KG1 (cell line): ENCODE data around the gene SLC16A10.
"Not testable (repeated sequence)": the region's sequence is repeated elsewhere in the genome, so short reads cannot be mapped to it uniquely, and the experiment has no call there.

ENCODE experiments used
- DNase-seq: peaks from one replicate; lab custom pipeline; 2025; lab: John Stamatoyannopoulos, UW

The SLC16A10 gene

GRCh38 chr6:111087106-111087835, at the start of gene SLC16A10:
Gene SLC16A10, plus strand, starts transcription at chr6:111087503. Its CDS starts 250 bp downstream, at chr6:111087753.
- DNase-seq, result peak; percentile 48

GRCh38 chr6:111038534-111039252, 48.6 kb upstream of the SLC16A10 start:
- DNase-seq, result no peak

- DNase-seq, result no peak
Observed at GRCh38 chr6:111041917-111042316, 45.4 kb upstream of the SLC16A10 start.

GRCh38 chr6:111047244-111047643, 40.1 kb upstream of the SLC16A10 start:
- DNase-seq, result no peak

GRCh38 chr6:111050261-111051023, 36.9 kb upstream of the SLC16A10 start:
- no peak for DNase-seq

GRCh38 chr6:111052171-111052570, 35.1 kb upstream of the SLC16A10 start:
- no peak for DNase-seq

GRCh38 chr6:111057074-111057752, 30.1 kb upstream of the SLC16A10 start:
- DNase-seq, result peak; percentile 36

- DNase-seq, result no peak
Observed at GRCh38 chr6:111061508-111061907, 25.8 kb upstream of the SLC16A10 start.

- not testable (repeated sequence) for DNase-seq
Observed at GRCh38 chr6:111061985-111062384, 25.3 kb upstream of the SLC16A10 start.

GRCh38 chr6:111062860-111063259, 24.4 kb upstream of the SLC16A10 start:
- DNase-seq, result not testable (repeated sequence)

- DNase-seq, result no peak
Observed at GRCh38 chr6:111068109-111068865, 19.0 kb upstream of the SLC16A10 start.

GRCh38 chr6:111068866-111069234, 18.5 kb upstream of the SLC16A10 start:
- DNase-seq, result no peak

- no peak for DNase-seq
Observed at GRCh38 chr6:111069382-111070104, 17.8 kb upstream of the SLC16A10 start.

- no peak for DNase-seq
Observed at GRCh38 chr6:111070105-111071005, 16.9 kb upstream of the SLC16A10 start.

- no peak for DNase-seq
Observed at GRCh38 chr6:111072801-111073360, 14.4 kb upstream of the SLC16A10 start.

- no peak for DNase-seq
Observed at GRCh38 chr6:111074311-111074710, 13.0 kb upstream of the SLC16A10 start.

- no peak for DNase-seq
Observed at GRCh38 chr6:111076024-111076695, 11.1 kb upstream of the SLC16A10 start.

GRCh38 chr6:111080698-111081097, 6.6 kb upstream of the SLC16A10 start:
- DNase-seq, result no peak

- DNase-seq, result no peak
Observed at GRCh38 chr6:111086685-111087084, 618 bp upstream of the SLC16A10 start.
